ENCODE data around the gene TCF23. TPM values are rescaled to one million over a fixed set of nuclear protein-coding genes. Genes with fewer than 3 reads are reported as not detected.

TCF23 gene
- total and polyA plus RNA-seq, 7 donors = 0.05 to 0.63 (median 0.13) TPM; not detected in 3

- no peak overlapping the region for H3K27ac ChIP-seq
- TF ChIP-seq, protein P1, sequence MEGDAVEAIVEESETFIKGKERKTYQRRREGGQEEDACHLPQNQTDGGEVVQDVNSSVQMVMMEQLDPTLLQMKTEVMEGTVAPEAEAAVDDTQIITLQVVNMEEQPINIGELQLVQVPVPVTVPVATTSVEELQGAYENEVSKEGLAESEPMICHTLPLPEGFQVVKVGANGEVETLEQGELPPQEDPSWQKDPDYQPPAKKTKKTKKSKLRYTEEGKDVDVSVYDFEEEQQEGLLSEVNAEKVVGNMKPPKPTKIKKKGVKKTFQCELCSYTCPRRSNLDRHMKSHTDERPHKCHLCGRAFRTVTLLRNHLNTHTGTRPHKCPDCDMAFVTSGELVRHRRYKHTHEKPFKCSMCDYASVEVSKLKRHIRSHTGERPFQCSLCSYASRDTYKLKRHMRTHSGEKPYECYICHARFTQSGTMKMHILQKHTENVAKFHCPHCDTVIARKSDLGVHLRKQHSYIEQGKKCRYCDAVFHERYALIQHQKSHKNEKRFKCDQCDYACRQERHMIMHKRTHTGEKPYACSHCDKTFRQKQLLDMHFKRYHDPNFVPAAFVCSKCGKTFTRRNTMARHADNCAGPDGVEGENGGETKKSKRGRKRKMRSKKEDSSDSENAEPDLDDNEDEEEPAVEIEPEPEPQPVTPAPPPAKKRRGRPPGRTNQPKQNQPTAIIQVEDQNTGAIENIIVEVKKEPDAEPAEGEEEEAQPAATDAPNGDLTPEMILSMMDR (IDR thresholded peaks at IDR 0.05) = no peak
- WGBS, 3 donors = 86 to 90% (median 88%) methylated on average over 8 of the region's 8 CpGs
- DNase-seq (no peak), ATAC-seq (no peak)
- no peak overlapping the region for H3K4me3 ChIP-seq
- intact Hi-C loops (cut with DNase I) = no loop called here
- H3K4me1 ChIP-seq = no peaks in the 10 kb centered on the region
- H3K36me3 ChIP-seq (ENCODE audit: insufficient read depth in 1 of 2, low read depth in 1 of 2) = no peaks in the 10 kb centered on the region
- H3K9me3 ChIP-seq = no peaks in the 10 kb centered on the region
- H3K27me3 ChIP-seq (ENCODE audit: insufficient read depth in 3 of 3, low read length in 2 of 3) = no peaks in the 10 kb centered on the region
Measured at GRCh38 chr2:27152102-27152795, 3.4 kb downstream of the TCF23 start.

- no peak overlapping the region for H3K4me3 ChIP-seq
- H3K36me3 ChIP-seq (ENCODE audit: insufficient read depth in 1 of 2, low read depth in 1 of 2) = no peaks in the 10 kb centered on the region
- 75 to 85% (median 79%) methylated on average over 2 of the region's 2 CpGs for WGBS, 3 donors
- H3K4me1 ChIP-seq = no peaks in the 10 kb centered on the region
- no peak for DNase-seq
- intact Hi-C loops (cut with DNase I) = no loop called here
- no peaks in the 10 kb centered on the region for H3K9me3 ChIP-seq
- TF ChIP-seq, protein P1 (IDR thresholded peaks at IDR 0.05) = no peak
- no peaks in the 10 kb centered on the region for H3K27me3 ChIP-seq (ENCODE audit: insufficient read depth in 3 of 3, low read length in 2 of 3)
- ATAC-seq = no peak
- no peak overlapping the region for H3K27ac ChIP-seq
Measured at GRCh38 chr2:27152796-27153464, 4.1 kb downstream of the TCF23 start.

GRCh38 chr2:27154488-27154887 is 5.7 kb downstream of the TCF23 start:
- TF ChIP-seq, protein P1 (IDR thresholded peaks at IDR 0.05) = no peak
- intact Hi-C loops (cut with DNase I) = no loop called here
- H3K4me1 ChIP-seq = no peaks in the 10 kb centered on the region
- H3K36me3 ChIP-seq (ENCODE audit: insufficient read depth in 1 of 2, low read depth in 1 of 2) = no peaks in the 10 kb centered on the region
- no peak for ATAC-seq
- H3K27ac ChIP-seq = no peak overlapping the region
- no peak for DNase-seq
- H3K27me3 ChIP-seq (ENCODE audit: insufficient read depth in 3 of 3, low read length in 2 of 3) = no peaks in the 10 kb centered on the region
- H3K4me3 ChIP-seq = no peak overlapping the region
- 37 to 49% (median 41%) methylated on average over 6 of the region's 6 CpGs for WGBS, 3 donors
- H3K9me3 ChIP-seq = no peaks in the 10 kb centered on the region

- intact Hi-C loops (cut with DNase I) = no loop called here
- ATAC-seq (peak in 1 of 4 donors; percentile 13), DNase-seq (no peak)
- Histone ChIP-seq H3K4me3 (no peak overlapping the region), H3K27ac (no peak overlapping the region), H3K4me1 (no peaks in the 10 kb centered on the region), H3K9me3 (no peaks in the 10 kb centered on the region), H3K36me3 (ENCODE audit: insufficient read depth in 1 of 2, low read depth in 1 of 2) (no peaks in the 10 kb centered on the region), H3K27me3 (ENCODE audit: insufficient read depth in 3 of 3, low read length in 2 of 3) (no peaks in the 10 kb centered on the region)
- TF ChIP-seq, protein P1 (IDR thresholded peaks at IDR 0.05) = no peak
- WGBS, 3 donors = 81 to 85% (median 82%) methylated on average over 9 of the region's 9 CpGs
Measured at GRCh38 chr2:27155069-27155520, 6.3 kb downstream of the TCF23 start.

All from psoas muscle (tissue), 8 donors.